COLO668 (cell line): ENCODE measurements around the gene ANAPC1.
"Not testable (repeated sequence)": the region's sequence is repeated elsewhere in the genome, so short reads cannot be mapped to it uniquely, and the experiment has no call there.

Experiments
- DNase-seq: peaks from one replicate; lab custom pipeline; 2025; ENCODE audit not compliant: unreplicated experiment; lab: John Stamatoyannopoulos, UW

ANAPC1 gene

GRCh38 chr2:111905990-111906735, 22.2 kb upstream of the ANAPC1 start:
- DNase-seq, result no peak

GRCh38 chr2:111905475-111905869, 21.5 kb upstream of the ANAPC1 start:
- DNase-seq, result not testable (repeated sequence)

- DNase-seq, result no peak
These were observed 20.9 kb upstream of the ANAPC1 start for GRCh38 chr2:111904726-111905474.

- DNase-seq, result no peak
These were observed 20.0 kb upstream of the ANAPC1 start for GRCh38 chr2:111903930-111904439.

- no peak for DNase-seq
These were observed 19.5 kb upstream of the ANAPC1 start for GRCh38 chr2:111903516-111903915.

- peak; percentile 14 for DNase-seq
These were observed 16.9 kb upstream of the ANAPC1 start for GRCh38 chr2:111900859-111901258.

- DNase-seq, result peak; percentile 29
These were observed 14.9 kb upstream of the ANAPC1 start for GRCh38 chr2:111898703-111899514.

GRCh38 chr2:111897924-111898702, 14.1 kb upstream of the ANAPC1 start, which contains the start of gene MERTK:
Gene MERTK (plus strand): TSS chr2:111898607. CDS start chr2:111898736, 129 bp downstream.
- DNase-seq, result peak; percentile 78

- DNase-seq, result no peak
These were observed 13.6 kb upstream of the ANAPC1 start for GRCh38 chr2:111897630-111897923.

GRCh38 chr2:111896576-111896975, 12.6 kb upstream of the ANAPC1 start:
- peak; percentile 19 for DNase-seq

- DNase-seq, result no peak
These were observed 12.0 kb upstream of the ANAPC1 start for GRCh38 chr2:111896024-111896423.

GRCh38 chr2:111884592-111884964, 585 bp upstream of the ANAPC1 start:
- peak; percentile 62 for DNase-seq

- DNase-seq, result not testable (repeated sequence)
These were observed 11.2 kb downstream of the ANAPC1 start for GRCh38 chr2:111872806-111873205.

GRCh38 chr2:111865124-111865523, 18.9 kb downstream of the ANAPC1 start:
- not testable (repeated sequence) for DNase-seq

- not testable (repeated sequence) for DNase-seq
These were observed 24.0 kb downstream of the ANAPC1 start for GRCh38 chr2:111860005-111860404.

GRCh38 chr2:111852544-111852943, 31.4 kb downstream of the ANAPC1 start:
- DNase-seq, result not testable (repeated sequence)

- DNase-seq, result peak; percentile 3
These were observed 33.3 kb downstream of the ANAPC1 start for GRCh38 chr2:111850646-111851045.

GRCh38 chr2:111839625-111840282, 44.2 kb downstream of the ANAPC1 start:
- DNase-seq, result not testable (repeated sequence)

- not testable (repeated sequence) for DNase-seq
These were observed 45.0 kb downstream of the ANAPC1 start for GRCh38 chr2:111838992-111839391.

GRCh38 chr2:111834221-111834620, 49.8 kb downstream of the ANAPC1 start:
- DNase-seq, result not testable (repeated sequence)
